Testis (tissue), 3 donors: ENCODE measurements around the gene FAM53A. TPM values are rescaled to one million over a fixed set of nuclear protein-coding genes. Genes with fewer than 3 reads are reported as not detected.

Source experiments
- DNase-seq: peaks from one replicate; pipeline ENCODE4 v3.0.0-alpha.2; 2019
- H3K27ac ChIP-seq, 2 donors: fragments of 200-600 bp; sonication (generic); one replicate each; pipeline ENCODE4 v1.5.1; 2019
- H3K27me3 ChIP-seq: fragments of 200-600 bp; sonication (generic); one replicate; pipeline ENCODE4 v1.5.1; 2019
- H3K36me3 ChIP-seq: fragments of 200-600 bp; sonication (generic); one replicate; pipeline ENCODE4 v1.5.1; 2017; ENCODE audit warnings: low read depth; ENCODE audit errors: missing control alignments
- H3K4me1 ChIP-seq: fragments of 200-600 bp; sonication (generic); one replicate; pipeline ENCODE4 v1.5.1; 2019
- H3K4me3 ChIP-seq, 2 donors: fragments of 200-600 bp; sonication (generic); one replicate each; pipeline ENCODE4 v1.5.1; 2017 to 2019
- H3K9me3 ChIP-seq: fragments of 200-600 bp; sonication (generic); one replicate; pipeline ENCODE4 v1.5.1; 2017
- CTCF ChIP-seq, 3 experiments: fragments of 450-650 bp in 2 of 3; fragments of 200-600 bp in 1 of 3; sonication (generic) in 1 of 3; IDR thresholded peaks; one replicate each; pipeline ENCODE4 v1.5.1; 2016 to 2019; ENCODE audit warnings: antibody characterized with exemption in 3 of 3, mild to moderate bottlenecking in 2 of 3, moderate library complexity in 1 of 3
- POLR2A ChIP-seq: fragments of 450-650 bp; IDR thresholded peaks from one replicate; pipeline ENCODE4 v1.6.1; 2017; ENCODE audit warnings: antibody characterized with exemption, mild to moderate bottlenecking, moderate library complexity
- WGBS, 2 donors: methylation state at CpG; one replicate each; pipeline ENCODE4 v1.1.5; 2018; 5-methylcytosine and 5-hydroxymethylcytosine counted together
- intact Hi-C: fragments of 100-400 bp; cut with DNase I; formaldehyde crosslinking; loops from one replicate; pipeline ENCODE4 v1.15.1; 2023; ENCODE audit warnings: low total_unique reads
- polyA plus RNA-seq: library from polyadenylated mRNA; stranded (reverse); fragments of 350-450 nt; fragmentation: Illumina TruSeq; extraction: RNeasy Lipid Tissue Mini Kit (QIAGEN cat#74804); gene quantifications from one replicate; pipeline ENCODE4 v1.2.3, GENCODE V29; 2014; ENCODE audit warnings: low read depth, low replicate concordance; ENCODE audit not compliant: insufficient read depth
- total RNA-seq, 2 donors: library from RNA; depleted of rRNA; stranded (reverse); fragments of >200 nt; gene quantifications; one replicate each; pipeline ENCODE4 v1.2.3, GENCODE V29; 2016

FAM53A gene
- total and polyA plus RNA-seq, 3 donors from 2014 or later = 24.2 to 60.8 (median 41.3) TPM

GRCh38 chr4:1622238-1622637 is 61.9 kb downstream of the FAM53A start:
- Histone ChIP-seq H3K27me3 (no peaks in the 10 kb centered on the region), H3K4me3 (no peak overlapping the region), H3K27ac (no peak overlapping the region), H3K9me3 (no peaks in the 10 kb centered on the region), H3K4me1 (no peaks in the 10 kb centered on the region), H3K36me3 (no peaks in the 10 kb centered on the region)
- no peak for DNase-seq
- 86% methylated on average over 11 of the region's 11 CpGs; no CpG with 5 or more reads in 1 of the 2 donors for WGBS, 2 donors
- intact Hi-C loops = no loop called here
- TF ChIP-seq CTCF (IDR thresholded peaks at IDR 0.05) (no peak), POLR2A (no peak)

GRCh38 chr4:1621526-1621925 is 62.6 kb downstream of the FAM53A start:
- no peak overlapping the region for H3K4me3 ChIP-seq
- no peaks in the 10 kb centered on the region for H3K4me1 ChIP-seq
- TF ChIP-seq CTCF (IDR thresholded peaks at IDR 0.05) (no peak), POLR2A (no peak)
- 90 to 96% methylated on average over 8 to 10 of the region's 10 CpGs for WGBS, 2 donors
- no peaks in the 10 kb centered on the region for H3K9me3 ChIP-seq
- intact Hi-C loops = no loop called here
- no peak overlapping the region for H3K27ac ChIP-seq
- no peaks in the 10 kb centered on the region for H3K36me3 ChIP-seq
- no peak for DNase-seq
- no peaks in the 10 kb centered on the region for H3K27me3 ChIP-seq

GRCh38 chr4:1619151-1619672 is 64.9 kb downstream of the FAM53A start:
- Histone ChIP-seq H3K4me3 (no peak overlapping the region), H3K27me3 (no peaks in the 10 kb centered on the region), H3K27ac (no peak overlapping the region), H3K36me3 (no peaks in the 10 kb centered on the region), H3K4me1 (no peaks in the 10 kb centered on the region), H3K9me3 (no peaks in the 10 kb centered on the region)
- TF ChIP-seq POLR2A (no peak), CTCF (IDR thresholded peaks at IDR 0.05) (no peak)
- 93% methylated on average over 12 to 25 of the region's 25 CpGs for WGBS, 2 donors
- intact Hi-C loops = no loop called here
- no peak for DNase-seq

- no peak for DNase-seq
- WGBS, 2 donors = 91% methylated on average over 12 of the region's 12 CpGs; no CpG with 5 or more reads in 1 of the 2 donors
- H3K4me3 ChIP-seq = no peak overlapping the region
- TF ChIP-seq POLR2A (no peak), CTCF (IDR thresholded peaks at IDR 0.05) (no peak)
- H3K36me3 ChIP-seq = no peaks in the 10 kb centered on the region
- H3K27ac ChIP-seq = no peak overlapping the region
- H3K4me1 ChIP-seq = no peaks in the 10 kb centered on the region
- no peaks in the 10 kb centered on the region for H3K27me3 ChIP-seq
- no peaks in the 10 kb centered on the region for H3K9me3 ChIP-seq
- intact Hi-C loops = no loop called here
These were observed 65.7 kb downstream of the FAM53A start for GRCh38 chr4:1618438-1618837.

- Histone ChIP-seq H3K4me3 (no peak overlapping the region), H3K27me3 (no peaks in the 10 kb centered on the region), H3K9me3 (no peaks in the 10 kb centered on the region), H3K4me1 (no peaks in the 10 kb centered on the region), H3K36me3 (no peaks in the 10 kb centered on the region), H3K27ac (no peak overlapping the region)
- TF ChIP-seq CTCF (IDR thresholded peaks at IDR 0.05) = no peak
- TF ChIP-seq POLR2A = no peak
- DNase-seq = no peak
- 66 to 71% methylated on average over 6 of the region's 6 CpGs for WGBS, 2 donors
- intact Hi-C loops = no loop called here
These were observed 67.6 kb downstream of the FAM53A start for GRCh38 chr4:1616557-1616930.
